Nephron (organoid): ENCODE data around the gene ISCA2.
A peak's percentile ranks its signal among the peaks of the same experiment; 100 is the strongest.

Experiments used
- H3K27ac Mint-ChIP-seq, 3 experiments: 2 replicates each; pipeline ENCODE4 v1.8.0; 2020; ENCODE audit warnings: mixed read lengths in 3 of 3, mild to moderate bottlenecking in 2 of 3, moderate library complexity in 1 of 3
- H3K27me3 Mint-ChIP-seq: 2 replicates; pipeline ENCODE4 v1.8.0; 2021; ENCODE audit warnings: low read depth, mild to moderate bottlenecking, moderate library complexity, mixed read lengths
- H3K36me3 Mint-ChIP-seq: 2 replicates; pipeline ENCODE4 v1.8.0; 2020; ENCODE audit warnings: low read depth, mixed read lengths
- H3K4me1 Mint-ChIP-seq: 2 replicates; pipeline ENCODE4 v1.8.0; 2020; ENCODE audit warnings: mixed read lengths
- H3K4me3 Mint-ChIP-seq, 3 experiments: 2 replicates each; pipeline ENCODE4 v1.8.0; 2020; ENCODE audit warnings: mild to moderate bottlenecking in 3 of 3, mixed read lengths in 3 of 3, moderate library complexity in 2 of 3
- H3K9me3 Mint-ChIP-seq: 2 replicates; pipeline ENCODE4 v1.8.0; 2020; ENCODE audit warnings: mixed read lengths
- CTCF ChIP-seq, 3 experiments: fragments of 200-600 bp; sonication (generic); IDR thresholded peaks; one replicate each; pipeline ENCODE4 v1.5.0; 2021; ENCODE audit warnings: antibody characterized with exemption in 3 of 3; ENCODE audit not compliant: unreplicated experiment in 3 of 3

The ISCA2 gene

DNA sequence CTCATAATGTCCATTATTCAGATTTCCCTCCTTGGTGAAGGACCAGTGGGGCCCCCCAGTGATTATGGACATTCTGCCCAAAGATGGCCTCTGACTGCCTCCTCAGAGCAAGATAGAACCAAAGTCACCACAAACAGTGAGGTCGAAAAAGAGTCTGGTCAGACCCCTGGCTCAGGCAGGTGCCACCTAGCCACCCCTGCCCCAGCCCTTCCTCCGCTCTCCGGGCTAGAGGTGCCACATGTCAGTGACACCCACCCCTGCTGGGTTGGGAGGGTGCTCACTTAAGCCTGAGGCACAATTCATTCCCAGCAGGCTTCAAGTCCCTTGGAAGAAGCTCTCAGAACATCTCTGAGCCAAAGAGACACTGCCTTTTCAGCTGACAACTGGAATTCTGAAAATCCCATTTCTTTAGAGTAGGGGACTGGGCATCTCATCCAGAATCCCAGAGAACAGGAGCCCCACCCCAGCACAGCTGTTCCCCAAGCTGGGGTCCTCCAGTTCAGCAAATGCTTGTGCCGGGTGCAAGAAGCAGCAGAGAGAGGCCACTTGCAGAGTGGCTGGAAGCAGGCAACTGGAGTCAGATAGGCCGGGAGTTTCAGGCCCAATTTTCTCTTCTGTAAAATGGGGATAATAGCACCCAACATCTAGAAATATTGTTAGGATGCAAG lies 50.3 kb downstream of the ISCA2 start:
- TF ChIP-seq CTCF (IDR thresholded peaks at IDR 0.05; ENCODE audit: unreplicated experiment in 3 of 3) = no peak
- no peak overlapping the region for H3K4me3 Mint-ChIP-seq
- H3K36me3 Mint-ChIP-seq = no peaks in the 10 kb centered on the region
- no peaks in the 10 kb centered on the region for H3K9me3 Mint-ChIP-seq
- H3K27ac Mint-ChIP-seq = no peak overlapping the region
- peaks cover 15% of the 10 kb centered on the region for H3K4me1 Mint-ChIP-seq
- peaks cover 8% of the 10 kb centered on the region for H3K27me3 Mint-ChIP-seq

- Mint-ChIP-seq H3K4me1 (peaks cover 20% of the 10 kb centered on the region), H3K27me3 (peaks cover 8% of the 10 kb centered on the region), H3K27ac (no peak overlapping the region), H3K36me3 (no peaks in the 10 kb centered on the region), H3K9me3 (no peaks in the 10 kb centered on the region), H3K4me3 (no peak overlapping the region)
- TF ChIP-seq CTCF (IDR thresholded peaks at IDR 0.05; ENCODE audit: unreplicated experiment in 3 of 3) = no peak
These were observed 51.8 kb downstream of the ISCA2 start for GRCh38 chr14:74545386-74545785.

GRCh38 chr14:74546416-74546815 lies 52.9 kb downstream of the ISCA2 start:
- no peaks in the 10 kb centered on the region for H3K36me3 Mint-ChIP-seq
- H3K9me3 Mint-ChIP-seq = no peaks in the 10 kb centered on the region
- no peak for TF ChIP-seq CTCF (IDR thresholded peaks at IDR 0.05; ENCODE audit: unreplicated experiment in 3 of 3)
- H3K27ac Mint-ChIP-seq = peak overlapping the region in 2 of 3 experiments; percentile 15 to 39
- H3K4me3 Mint-ChIP-seq = no peak overlapping the region
- H3K4me1 Mint-ChIP-seq = peaks cover 22% of the 10 kb centered on the region
- H3K27me3 Mint-ChIP-seq = peaks cover 8% of the 10 kb centered on the region
